Measurements from ENCODE around the gene RDH13.

DNA sequence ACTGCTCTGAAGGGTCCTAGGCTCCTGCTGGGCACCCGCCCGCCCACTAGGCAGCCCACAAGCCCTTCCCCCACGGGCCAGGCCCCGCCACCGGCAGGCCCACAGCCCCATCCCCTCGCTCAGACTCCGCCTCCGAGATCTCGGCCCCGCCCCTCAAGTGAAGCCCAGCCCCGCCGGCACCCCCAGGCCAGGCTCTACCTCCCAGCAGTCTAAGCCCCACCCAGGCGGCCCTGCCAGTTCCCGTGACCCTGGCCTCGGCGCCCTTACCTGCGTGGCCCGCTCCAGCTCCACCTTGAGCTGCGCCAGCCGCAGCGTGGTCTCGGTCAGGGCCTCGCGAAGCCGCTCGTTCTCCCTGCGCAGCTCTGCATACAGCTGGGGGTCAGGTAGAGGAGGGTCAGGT, 29.0 kb upstream of the RDH13 start:
- no peak for TF ChIP-seq RAD21 (IDR thresholded peaks at IDR 0.05)
- TF ChIP-seq CTCF (IDR thresholded peaks at IDR 0.05; ENCODE audit: low read depth, low read length, missing input control), result no peak
- no peak for TF ChIP-seq HNF4A (conservative IDR thresholded peaks at IDR 0.05)
- TF ChIP-seq MAX (IDR thresholded peaks at IDR 0.05), result no peak
- no peak for TF ChIP-seq GABPA (IDR thresholded peaks at IDR 0.05 in 1 of 2, conservative IDR thresholded peaks at IDR 0.05 in 1 of 2)
- no peak for TF ChIP-seq JUND (IDR thresholded peaks at IDR 0.05)
- no peak for TF ChIP-seq TAF1 (conservative IDR thresholded peaks at IDR 0.05)
